RWPE2 (cell line): ENCODE data around the gene PTPN14.

Experiments used
- ATAC-seq: fragments of 200-7000 bp; cut with Tn5 transposase; 3 replicates; pipeline ENCODE4 v1.9.1; 2021; ENCODE audit warnings: low read depth
- DNase-seq: peaks from one replicate; pipeline ENCODE4 v3.0.0-alpha.2; 2020; ENCODE audit warnings: low spot score
- H3K27ac ChIP-seq: fragments of 450-650 bp; 2 replicates; pipeline ENCODE4 v1.5.1; 2017; ENCODE audit warnings: mild to moderate bottlenecking; ENCODE audit not compliant: poor library complexity, severe bottlenecking
- H3K27me3 ChIP-seq: fragments of 250-450 bp; sonication (Bioruptor Pico); 2 replicates; pipeline ENCODE4 v1.5.1; 2021; ENCODE audit warnings: mild to moderate bottlenecking, moderate library complexity; ENCODE audit not compliant: insufficient read depth, poor library complexity, severe bottlenecking
- H3K36me3 ChIP-seq: fragments of 250-450 bp; sonication (Bioruptor Pico); 2 replicates; pipeline ENCODE4 v1.5.1; 2020; ENCODE audit warnings: low read depth, mild to moderate bottlenecking, moderate library complexity
- H3K4me1 ChIP-seq: fragments of 250-450 bp; sonication (Bioruptor Pico); 2 replicates; pipeline ENCODE4 v1.5.1; 2021; ENCODE audit warnings: mild to moderate bottlenecking, moderate library complexity; ENCODE audit not compliant: insufficient read depth, poor library complexity, severe bottlenecking
- H3K4me3 ChIP-seq: fragments of 250-450 bp; sonication (Bioruptor Pico); 2 replicates; pipeline ENCODE4 v1.5.1; 2021; ENCODE audit warnings: mild to moderate bottlenecking, moderate library complexity; ENCODE audit not compliant: severe bottlenecking
- H3K9me3 ChIP-seq: fragments of 250-450 bp; sonication (Bioruptor Pico); 2 replicates; pipeline ENCODE4 v1.5.1; 2021; ENCODE audit warnings: mild to moderate bottlenecking, moderate library complexity; ENCODE audit not compliant: severe bottlenecking
- TF ChIP-seq, protein P1 (sequence below): fragments of 450-650 bp; IDR thresholded peaks from one replicate; pipeline ENCODE4 v1.5.1; 2017; ENCODE audit warnings: mild to moderate bottlenecking, moderate library complexity; ENCODE audit not compliant: poor library complexity, severe bottlenecking

PTPN14 gene

DNA sequence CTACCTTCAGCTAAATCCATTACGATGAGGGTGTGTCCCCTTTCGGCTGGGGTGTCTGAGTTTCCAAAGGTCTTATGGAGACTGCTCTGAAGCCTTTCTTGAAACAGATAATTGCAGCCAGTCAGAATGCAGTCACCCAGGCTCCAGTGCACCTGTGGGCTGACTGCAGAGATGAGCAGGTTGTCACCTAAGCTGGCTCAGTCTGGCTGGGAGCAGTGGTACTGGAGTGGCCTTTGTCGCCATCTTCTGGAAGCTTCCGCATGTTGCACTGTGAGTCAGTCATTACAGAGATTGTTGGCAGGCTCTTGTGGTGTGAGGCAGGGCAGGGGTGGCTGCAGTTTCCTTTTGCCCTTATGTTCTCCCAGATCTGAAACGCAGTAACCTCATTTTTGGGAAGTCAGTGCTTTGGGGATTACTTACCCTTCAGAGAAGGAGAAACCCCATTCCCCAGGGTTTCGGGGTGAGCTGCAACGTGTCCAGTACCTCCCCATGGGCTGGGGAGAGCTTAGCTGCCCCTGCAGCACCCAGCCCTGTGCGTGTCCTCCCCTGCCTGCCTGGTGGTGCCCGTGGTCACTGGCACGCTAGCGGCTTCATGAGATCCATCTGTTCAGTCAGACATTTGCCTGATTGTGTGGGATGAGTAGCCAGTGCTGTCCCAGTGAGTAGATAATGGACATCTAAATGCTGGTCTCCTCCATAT, 222.5 kb downstream of the PTPN14 start:
- Histone ChIP-seq H3K27ac (no peak overlapping the region), H3K36me3 (peaks cover 15% of the 10 kb centered on the region; the same call in 1 of the 2 replicates), H3K4me1 (no peaks in the 10 kb centered on the region), H3K9me3 (no peaks in the 10 kb centered on the region), H3K27me3 (no peaks in the 10 kb centered on the region), H3K4me3 (no peak overlapping the region)
- peak; percentile 90 for ATAC-seq
- DNase-seq = no peak
- TF ChIP-seq, protein P1, sequence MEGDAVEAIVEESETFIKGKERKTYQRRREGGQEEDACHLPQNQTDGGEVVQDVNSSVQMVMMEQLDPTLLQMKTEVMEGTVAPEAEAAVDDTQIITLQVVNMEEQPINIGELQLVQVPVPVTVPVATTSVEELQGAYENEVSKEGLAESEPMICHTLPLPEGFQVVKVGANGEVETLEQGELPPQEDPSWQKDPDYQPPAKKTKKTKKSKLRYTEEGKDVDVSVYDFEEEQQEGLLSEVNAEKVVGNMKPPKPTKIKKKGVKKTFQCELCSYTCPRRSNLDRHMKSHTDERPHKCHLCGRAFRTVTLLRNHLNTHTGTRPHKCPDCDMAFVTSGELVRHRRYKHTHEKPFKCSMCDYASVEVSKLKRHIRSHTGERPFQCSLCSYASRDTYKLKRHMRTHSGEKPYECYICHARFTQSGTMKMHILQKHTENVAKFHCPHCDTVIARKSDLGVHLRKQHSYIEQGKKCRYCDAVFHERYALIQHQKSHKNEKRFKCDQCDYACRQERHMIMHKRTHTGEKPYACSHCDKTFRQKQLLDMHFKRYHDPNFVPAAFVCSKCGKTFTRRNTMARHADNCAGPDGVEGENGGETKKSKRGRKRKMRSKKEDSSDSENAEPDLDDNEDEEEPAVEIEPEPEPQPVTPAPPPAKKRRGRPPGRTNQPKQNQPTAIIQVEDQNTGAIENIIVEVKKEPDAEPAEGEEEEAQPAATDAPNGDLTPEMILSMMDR = peak; percentile 74

DNA sequence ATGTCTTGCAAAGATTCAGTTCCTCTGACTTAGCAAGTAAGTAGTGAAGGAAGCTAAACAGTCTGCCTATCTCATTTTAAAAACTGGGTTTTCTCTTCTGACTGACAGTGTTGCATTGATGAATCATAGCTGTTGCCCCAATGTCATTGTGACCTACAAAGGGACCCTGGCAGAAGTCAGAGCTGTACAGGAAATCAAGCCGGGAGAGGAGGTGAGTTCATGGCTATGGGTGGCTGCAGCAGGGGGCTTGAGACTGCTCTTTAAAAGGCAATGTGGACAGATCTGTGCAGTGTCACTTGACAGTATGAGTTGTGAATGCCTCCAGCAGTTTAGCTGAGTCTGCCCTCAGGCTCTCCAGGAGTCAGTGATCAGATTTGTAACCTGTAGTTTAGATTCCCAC, 223.9 kb downstream of the PTPN14 start:
- ATAC-seq = no peak
- no peaks in the 10 kb centered on the region for H3K27me3 ChIP-seq
- no peak overlapping the region for H3K27ac ChIP-seq
- no peaks in the 10 kb centered on the region for H3K4me1 ChIP-seq
- no peak for DNase-seq
- TF ChIP-seq, protein P1 = no peak
- H3K9me3 ChIP-seq = no peaks in the 10 kb centered on the region
- H3K36me3 ChIP-seq = peaks cover 14% of the 10 kb centered on the region; the same call in 1 of the 2 replicates
- no peak overlapping the region for H3K4me3 ChIP-seq

DNA sequence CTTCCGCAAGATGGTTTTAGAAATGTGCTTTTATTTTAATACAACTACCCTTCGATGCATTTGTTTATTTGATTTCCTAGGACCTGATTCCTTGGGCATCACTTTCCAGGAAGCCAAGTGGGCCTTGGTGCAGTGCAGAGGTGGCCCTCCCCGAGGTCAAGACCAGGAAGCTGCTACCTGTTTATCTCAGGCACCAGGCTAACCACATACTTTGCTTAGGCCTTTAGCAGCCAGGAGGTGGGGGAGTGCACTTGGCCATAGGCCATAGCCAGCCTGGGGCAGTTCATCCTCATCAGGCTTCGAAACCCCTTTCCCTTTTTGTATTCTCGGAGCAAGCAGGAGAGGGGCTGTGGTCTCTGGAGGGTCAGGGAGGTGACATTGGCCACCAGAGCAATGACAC, 225.0 kb downstream of the PTPN14 start:
- no peak for DNase-seq
- Histone ChIP-seq H3K36me3 (peaks cover 4% of the 10 kb centered on the region; the same call in 1 of the 2 replicates), H3K4me3 (no peak overlapping the region), H3K4me1 (no peaks in the 10 kb centered on the region), H3K27ac (no peak overlapping the region), H3K27me3 (no peaks in the 10 kb centered on the region), H3K9me3 (no peaks in the 10 kb centered on the region)
- ATAC-seq = no peak
- TF ChIP-seq, protein P1 = no peak

DNA sequence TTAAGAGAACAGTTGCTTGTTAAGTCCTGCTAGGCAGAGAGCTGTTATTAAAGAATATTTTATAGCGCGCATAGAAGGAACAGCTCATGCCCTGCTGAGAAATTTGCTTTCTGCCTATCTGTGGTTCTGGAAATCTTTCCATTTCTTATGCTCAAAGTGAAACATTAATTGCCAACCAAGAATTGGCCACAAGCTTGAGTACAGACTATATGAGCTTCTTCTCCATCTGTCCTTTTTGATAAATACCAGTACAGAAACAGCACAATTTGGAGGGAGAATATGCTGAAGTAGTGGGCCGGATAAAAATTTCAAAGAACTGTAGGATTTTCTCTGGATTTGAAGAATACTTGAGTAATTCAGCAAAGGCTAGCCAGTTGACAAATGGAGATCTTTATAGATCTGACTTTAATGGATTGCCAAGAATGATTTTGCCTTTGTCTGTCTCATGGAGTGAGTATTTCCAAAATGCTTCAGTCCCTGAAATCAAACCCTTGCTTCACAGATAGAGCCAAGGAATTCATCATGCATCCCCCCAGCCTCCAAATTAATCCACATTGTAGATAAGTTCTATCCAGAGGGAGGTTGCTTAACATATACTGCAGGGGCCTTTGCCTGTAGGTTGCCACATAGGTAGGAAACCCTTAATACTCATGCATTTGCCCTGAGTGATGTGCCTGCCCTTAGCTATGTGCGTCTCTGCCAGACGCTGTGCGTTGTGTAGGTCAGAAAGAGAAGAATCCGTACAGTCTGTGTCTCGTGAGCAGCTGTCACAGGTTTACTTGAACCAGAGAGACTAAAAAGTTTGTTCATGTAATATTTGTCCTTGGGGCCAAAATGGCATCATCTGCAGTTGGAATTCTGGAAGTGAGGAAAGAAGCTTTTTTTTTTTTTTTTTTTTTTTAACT, 226.3 kb downstream of the PTPN14 start:
- no peaks in the 10 kb centered on the region for H3K9me3 ChIP-seq
- H3K4me3 ChIP-seq = no peak overlapping the region
- H3K27me3 ChIP-seq = no peaks in the 10 kb centered on the region
- no peak for DNase-seq
- peaks cover 4% of the 10 kb centered on the region; the same call in 1 of the 2 replicates for H3K36me3 ChIP-seq
- no peak overlapping the region for H3K27ac ChIP-seq
- no peaks in the 10 kb centered on the region for H3K4me1 ChIP-seq
- TF ChIP-seq, protein P1 = no peak
- ATAC-seq = no peak
